ENCODE results near the gene HUS1. TPM values are rescaled to one million over a fixed set of nuclear protein-coding genes. Genes with fewer than 3 reads are reported as not detected.

The HUS1 gene
- total and polyA plus RNA-seq, 2 of the 4 experiments (the other 2 are of a cell fraction), result 16.2 to 18.3 TPM

DNA sequence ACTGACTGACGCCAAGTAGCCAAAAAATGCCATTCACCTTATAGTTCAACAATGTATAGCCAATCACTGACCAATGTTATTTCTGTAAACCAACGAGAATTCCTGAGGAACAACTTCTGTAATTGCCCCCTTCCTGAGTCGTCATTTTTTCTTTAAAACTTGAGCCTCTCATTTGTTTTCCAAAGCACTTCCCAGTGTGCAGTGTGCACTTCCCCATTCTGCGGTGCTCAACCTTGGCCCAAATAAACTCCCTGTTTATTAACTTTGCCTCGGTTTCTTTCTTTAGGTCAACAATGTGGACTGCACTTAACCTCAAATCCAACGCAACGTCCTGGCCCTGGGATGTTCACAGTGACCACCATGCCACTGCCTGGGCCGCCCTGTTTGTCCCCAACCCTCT lies 46.2 kb downstream of the HUS1 start:
- TF ChIP-seq SMC3 (IDR thresholded peaks at IDR 0.05; ENCODE audit: low read depth, low read length), result no peak
- TF ChIP-seq CEBPB (IDR thresholded peaks at IDR 0.05; ENCODE audit: low read depth, low read length), result no peak
- no peak for TF ChIP-seq NFE2L2 (IDR thresholded peaks at IDR 0.05; ENCODE audit: low read depth, low read length)
- TF ChIP-seq, protein P1, sequence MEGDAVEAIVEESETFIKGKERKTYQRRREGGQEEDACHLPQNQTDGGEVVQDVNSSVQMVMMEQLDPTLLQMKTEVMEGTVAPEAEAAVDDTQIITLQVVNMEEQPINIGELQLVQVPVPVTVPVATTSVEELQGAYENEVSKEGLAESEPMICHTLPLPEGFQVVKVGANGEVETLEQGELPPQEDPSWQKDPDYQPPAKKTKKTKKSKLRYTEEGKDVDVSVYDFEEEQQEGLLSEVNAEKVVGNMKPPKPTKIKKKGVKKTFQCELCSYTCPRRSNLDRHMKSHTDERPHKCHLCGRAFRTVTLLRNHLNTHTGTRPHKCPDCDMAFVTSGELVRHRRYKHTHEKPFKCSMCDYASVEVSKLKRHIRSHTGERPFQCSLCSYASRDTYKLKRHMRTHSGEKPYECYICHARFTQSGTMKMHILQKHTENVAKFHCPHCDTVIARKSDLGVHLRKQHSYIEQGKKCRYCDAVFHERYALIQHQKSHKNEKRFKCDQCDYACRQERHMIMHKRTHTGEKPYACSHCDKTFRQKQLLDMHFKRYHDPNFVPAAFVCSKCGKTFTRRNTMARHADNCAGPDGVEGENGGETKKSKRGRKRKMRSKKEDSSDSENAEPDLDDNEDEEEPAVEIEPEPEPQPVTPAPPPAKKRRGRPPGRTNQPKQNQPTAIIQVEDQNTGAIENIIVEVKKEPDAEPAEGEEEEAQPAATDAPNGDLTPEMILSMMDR (conservative IDR thresholded peaks at IDR 0.05; ENCODE audit: low read depth, low read length), result no peak
- no peak for TF ChIP-seq POLR2A (IDR thresholded peaks at IDR 0.05; ENCODE audit: low read depth, low read length)
- TF ChIP-seq FOS (IDR thresholded peaks at IDR 0.05; ENCODE audit: low read depth, low read length), result no peak
- no peak for TF ChIP-seq MAZ (IDR thresholded peaks at IDR 0.05; ENCODE audit: borderline replicate concordance, low read depth, low read length)
- TF ChIP-seq, protein P2, sequence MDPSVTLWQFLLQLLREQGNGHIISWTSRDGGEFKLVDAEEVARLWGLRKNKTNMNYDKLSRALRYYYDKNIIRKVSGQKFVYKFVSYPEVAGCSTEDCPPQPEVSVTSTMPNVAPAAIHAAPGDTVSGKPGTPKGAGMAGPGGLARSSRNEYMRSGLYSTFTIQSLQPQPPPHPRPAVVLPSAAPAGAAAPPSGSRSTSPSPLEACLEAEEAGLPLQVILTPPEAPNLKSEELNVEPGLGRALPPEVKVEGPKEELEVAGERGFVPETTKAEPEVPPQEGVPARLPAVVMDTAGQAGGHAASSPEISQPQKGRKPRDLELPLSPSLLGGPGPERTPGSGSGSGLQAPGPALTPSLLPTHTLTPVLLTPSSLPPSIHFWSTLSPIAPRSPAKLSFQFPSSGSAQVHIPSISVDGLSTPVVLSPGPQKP (IDR thresholded peaks at IDR 0.05; ENCODE audit: borderline replicate concordance, low read depth, low read length), result no peak
- no peak for TF ChIP-seq RCOR1 (IDR thresholded peaks at IDR 0.05; ENCODE audit: insufficient replicate concordance, low read length)
- no peak for TF ChIP-seq RAD21 (IDR thresholded peaks at IDR 0.05; ENCODE audit: low read length)
- TF ChIP-seq MXI1 (IDR thresholded peaks at IDR 0.05; ENCODE audit: borderline replicate concordance, low read depth, low read length), result no peak
- TF ChIP-seq MAFK (IDR thresholded peaks at IDR 0.05; ENCODE audit: low read depth, low read length), result no peak
- TF ChIP-seq CHD1 (IDR thresholded peaks at IDR 0.05; ENCODE audit: low read depth, low read length), result no peak
- TF ChIP-seq BHLHE40 (IDR thresholded peaks at IDR 0.05; ENCODE audit: low read depth, low read length), result no peak
- TF ChIP-seq, protein P3, sequence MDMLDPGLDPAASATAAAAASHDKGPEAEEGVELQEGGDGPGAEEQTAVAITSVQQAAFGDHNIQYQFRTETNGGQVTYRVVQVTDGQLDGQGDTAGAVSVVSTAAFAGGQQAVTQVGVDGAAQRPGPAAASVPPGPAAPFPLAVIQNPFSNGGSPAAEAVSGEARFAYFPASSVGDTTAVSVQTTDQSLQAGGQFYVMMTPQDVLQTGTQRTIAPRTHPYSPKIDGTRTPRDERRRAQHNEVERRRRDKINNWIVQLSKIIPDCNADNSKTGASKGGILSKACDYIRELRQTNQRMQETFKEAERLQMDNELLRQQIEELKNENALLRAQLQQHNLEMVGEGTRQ (IDR thresholded peaks at IDR 0.05; ENCODE audit: low read depth, low read length), result no peak
- no peak for TF ChIP-seq RFX5 (IDR thresholded peaks at IDR 0.05; ENCODE audit: low read depth, low read length)
- CTCF ChIA-PET, result no interaction called here

More for the DNA sequence above, 46.2 kb downstream of the HUS1 start:
- H3K27me3 ChIP-seq (ENCODE audit: control insufficient read depth, insufficient read depth, low read length), result peaks cover 6% of the 10 kb centered on the region; the same call in 1 of the 2 replicates
- H3K23ac ChIP-seq (ENCODE audit: low read depth, low read length), result no peak overlapping the region
- no peak overlapping the region for H4K8ac ChIP-seq (ENCODE audit: low read depth in 2 of 2, low read length in 2 of 2)
- no peak overlapping the region for H2BK15ac ChIP-seq (ENCODE audit: low read depth, low read length)
- no peak overlapping the region for H3K9ac ChIP-seq (ENCODE audit: low read depth, low read length)
- H2BK120ac ChIP-seq (ENCODE audit: low read depth, low read length), result no peak overlapping the region
- POLR2A ChIA-PET (ENCODE audit: unreplicated experiment), result no interaction called here
- ATAC-seq (ENCODE audit: low read depth) (no peak), DNase-seq (no peak)
- H3K9me3 ChIP-seq (ENCODE audit: control insufficient read depth, insufficient read depth, low read length), result no peaks in the 10 kb centered on the region
- H3K36me3 ChIP-seq (ENCODE audit: control insufficient read depth, insufficient read depth, low read length), result no peaks in the 10 kb centered on the region
- H2AFZ ChIP-seq (replicated peaks; ENCODE audit: low read length, poor library complexity), result no peak overlapping the region
- H3K4me2 ChIP-seq (ENCODE audit: low read depth, low read length), result no peak overlapping the region
- no peak overlapping the region for H2AK9ac ChIP-seq (replicated peaks; ENCODE audit: low read depth, low read length, poor library complexity)
- in situ Hi-C loops (cut with MboI; ENCODE audit: low sequenced_read_pairs) (no loop called here), dilution Hi-C loops (cut with HindIII; ENCODE audit: low sequenced_read_pairs, unreplicated experiment) (no loop called here), intact Hi-C loops (cut with micrococcal nuclease) (no loop called here)
- BruUV-seq (replicated peaks), result no TSS peak
- peaks cover 2% of the 10 kb centered on the region; the same call in 1 of the 2 replicates for H3K4me1 ChIP-seq (ENCODE audit: control insufficient read depth, insufficient read depth, low read length)
- no peak overlapping the region for H3K18ac ChIP-seq (ENCODE audit: low read depth, low read length)
- H3K79me1 ChIP-seq (ENCODE audit: low read depth in 1 of 2, low read length in 2 of 2), result no peaks in the 10 kb centered on the region
- H4K5ac ChIP-seq (ENCODE audit: low read depth, low read length), result no peak overlapping the region
- H4K91ac ChIP-seq (ENCODE audit: insufficient read depth, low read depth, low read length), result no peak overlapping the region
- no peak overlapping the region for H3K27ac ChIP-seq (ENCODE audit: insufficient read depth, low read length)
- no peak overlapping the region for H3K14ac ChIP-seq (replicated peaks; ENCODE audit: low read depth, low read length)
- 91% methylated on average over 6 of the region's 8 CpGs; no CpG with 5 or more reads in 1 of the 2 experiments for WGBS, 2 experiments (ENCODE audit: extremely low coverage in 2 of 2, insufficient read length in 1 of 2)
- no peak overlapping the region for H3K4me3 ChIP-seq (ENCODE audit: insufficient read depth, low read depth, low read length)
- H3K4ac ChIP-seq (ENCODE audit: low read depth, low read length), result no peak overlapping the region
- H3K9me1 ChIP-seq (ENCODE audit: insufficient read depth, low read length), result peaks cover 3% of the 10 kb centered on the region; the same call in 1 of the 2 replicates
- H3K56ac ChIP-seq (ENCODE audit: extremely low read depth, insufficient read depth, low read length), result no peak overlapping the region
- H2AK5ac ChIP-seq (ENCODE audit: low read depth, low read length), result no peak overlapping the region
- no peaks in the 10 kb centered on the region for H4K20me1 ChIP-seq (ENCODE audit: insufficient read depth, low read length)
- H2BK5ac ChIP-seq (ENCODE audit: low read depth, low read length, poor library complexity, severe bottlenecking), result no peak overlapping the region
- H2BK20ac ChIP-seq (ENCODE audit: low read depth, low read length), result no peak overlapping the region
